T-cell (primary cell): Measurements from ENCODE around the gene PLD4. TPM values are rescaled to one million over a fixed set of nuclear protein-coding genes. Genes with fewer than 3 reads are reported as not detected.

Source experiments
- ATAC-seq, 4 experiments: fragments of 200-7000 bp in 3 of 4; fragments of 150-1000 bp in 1 of 4; cut with Tn5 transposase; replicated peaks in 1 of 4; 1 replicate in 3 of 4; 2 replicates in 1 of 4; pipeline ENCODE4 v1.10.0; 2021; ENCODE audit warnings: moderate library complexity in 3 of 4, mild to moderate bottlenecking in 2 of 4, moderate number of reproducible peaks in 1 of 4
- CTCF ChIA-PET, 2 donors: fragments of 300-600 bp; sonication (Branson Sonifier 250); formaldehyde crosslinking; loops; one replicate each; lab custom pipeline; 2022; ENCODE audit warnings: antibody characterized with exemption in 2 of 2; lab: Charles Lee
- POLR2A ChIA-PET, 2 donors: fragments of 300-600 bp; sonication (Branson Sonifier 250); formaldehyde crosslinking; loops; one replicate each; lab custom pipeline; 2022; ENCODE audit warnings: antibody characterized with exemption in 2 of 2; lab: Charles Lee
- DNase-seq, 35 experiments: peaks; one replicate each; pipeline versions ENCODE4 v3.0.0 to v3.0.0-alpha.2; 2013 to 2023
- H3K27ac ChIP-seq: one replicate; pipeline ENCODE4 v1.5.1; 2013; ENCODE audit warnings: low read length
- H3K27me3 ChIP-seq, 2 experiments: replicated peaks in 1 of 2; 1 replicate in 1 of 2; 2 replicates in 1 of 2; pipeline versions ENCODE4 v1.6.1 to v1.7.0; 2013; ENCODE audit warnings: low read length in 1 of 2, mixed read lengths in 1 of 2; ENCODE audit not compliant: control insufficient read depth in 2 of 2, insufficient read depth in 2 of 2; ENCODE audit errors: extremely low read depth in 1 of 2
- H3K36me3 ChIP-seq, 2 donors: 1 replicate in 1 of 2; 2 replicates in 1 of 2; pipeline versions ENCODE4 v1.6.1 to v1.7.0; 2013; ENCODE audit warnings: low read length in 1 of 2; ENCODE audit not compliant: control insufficient read depth in 2 of 2, insufficient read depth in 1 of 2; ENCODE audit errors: extremely low read depth in 1 of 2
- H3K4me1 ChIP-seq, 2 experiments: 1 replicate in 1 of 2; 2 replicates in 1 of 2; pipeline versions ENCODE4 v1.6.1 to v1.7.0; 2013; ENCODE audit warnings: low read length in 2 of 2, mixed read lengths in 1 of 2; ENCODE audit not compliant: insufficient read depth in 2 of 2, control insufficient read depth in 1 of 2; ENCODE audit errors: extremely low read depth in 1 of 2
- H3K4me3 ChIP-seq, 2 donors: 1 replicate in 1 of 2; 2 replicates in 1 of 2; pipeline versions ENCODE4 v1.5.1 to v1.7.0; 2013; ENCODE audit warnings: mild to moderate bottlenecking in 2 of 2, low read length in 1 of 2, moderate library complexity in 1 of 2; ENCODE audit not compliant: control insufficient read depth in 1 of 2; ENCODE audit errors: extremely low read depth in 1 of 2
- H3K9me3 ChIP-seq: 2 replicates; pipeline ENCODE4 v1.7.0; 2013
- H3K27ac Mint-ChIP-seq, 2 donors: one replicate each; pipeline ENCODE4 v1.8.0; 2020 to 2021; ENCODE audit warnings: mild to moderate bottlenecking in 2 of 2, mixed read lengths in 2 of 2
- H3K27me3 Mint-ChIP-seq, 2 donors: one replicate each; pipeline ENCODE4 v1.8.0; 2021 to 2022; ENCODE audit warnings: mixed read lengths in 2 of 2
- H3K36me3 Mint-ChIP-seq: one replicate; pipeline ENCODE4 v1.8.0; 2021; ENCODE audit warnings: mixed read lengths
- H3K4me1 Mint-ChIP-seq, 3 donors: one replicate each; pipeline ENCODE4 v1.8.0; 2020 to 2022; ENCODE audit warnings: mixed read lengths in 3 of 3, mild to moderate bottlenecking in 1 of 3
- H3K4me3 Mint-ChIP-seq, 3 donors: one replicate each; pipeline ENCODE4 v1.8.0; 2020 to 2022; ENCODE audit warnings: mild to moderate bottlenecking in 3 of 3, mixed read lengths in 3 of 3, moderate library complexity in 3 of 3
- H3K9me3 Mint-ChIP-seq, 3 donors: one replicate each; pipeline ENCODE4 v1.8.0; 2020 to 2022; ENCODE audit warnings: mixed read lengths in 3 of 3
- WGBS: methylation state at CpG from one replicate; pipeline ENCODE4 v1.1.5; 2013; ENCODE audit warnings: missing lambda C conversion rate; ENCODE audit not compliant: insufficient coverage; 5-methylcytosine and 5-hydroxymethylcytosine counted together
- total RNA-seq, 35 experiments: library from RNA in 6 of 35; stranded (reverse) in 6 of 35; fragments of 120-200 nt in 1 of 35; gene quantifications; one replicate each; pipeline versions ENCODE4 v1.2.1 to v1.2.4 and lab custom pipeline; 2013 to 2026

PLD4 gene
- total RNA-seq, 5 donors from 2014 or later (not counting 1 experiment from before 2014, with no cell fraction given), result 0.65 to 4.9 (median 3.9) TPM

GRCh38 chr14:104877806-104878550, 46.7 kb upstream of the PLD4 start:
- Mint-ChIP-seq H3K27me3 (peaks cover 0 to under 1% of the 10 kb centered on the region in 2 donors), H3K4me3 (no peak overlapping the region), H3K27ac (no peak overlapping the region), H3K9me3 (no peaks in the 10 kb centered on the region), H3K4me1 (peaks cover 0 to 3% (median under 1%) of the 10 kb centered on the region in 3 donors), H3K36me3 (peaks cover 5% of the 10 kb centered on the region)
- no peaks in the 10 kb centered on the region for H3K9me3 ChIP-seq
- no peaks in the 10 kb centered on the region for H3K36me3 ChIP-seq
- POLR2A ChIA-PET, result no interaction called here
- H3K27ac ChIP-seq, result no peak overlapping the region
- no peak overlapping the region for H3K4me3 ChIP-seq
- DNase-seq, result no peak
- WGBS, result 79% methylated on average over 26 of the region's 30 CpGs
- H3K4me1 ChIP-seq, result peaks cover 0 to under 1% of the 10 kb centered on the region in 2 experiments
- no peak for ATAC-seq
- CTCF ChIA-PET, result no interaction called here
- H3K27me3 ChIP-seq, result peaks cover 0 to 29% of the 10 kb centered on the region in 2 experiments

- DNase-seq, result no peak
- H3K9me3 ChIP-seq, result no peaks in the 10 kb centered on the region
- 84% methylated on average over 12 of the region's 14 CpGs for WGBS
Observed at GRCh38 chr14:104878582-104878981, 46.1 kb upstream of the PLD4 start.

GRCh38 chr14:104879201-104879982, 45.3 kb upstream of the PLD4 start:
- CTCF ChIA-PET, result no interaction called here
- H3K27ac Mint-ChIP-seq, result no peak overlapping the region
- H3K27ac ChIP-seq, result no peak overlapping the region
- peaks cover 0 to 16% of the 10 kb centered on the region in 2 experiments for H3K27me3 ChIP-seq
- H3K4me1 Mint-ChIP-seq, result no peaks in the 10 kb centered on the region
- H3K4me3 ChIP-seq, result no peak overlapping the region
- WGBS, result 78% methylated on average over 29 of the region's 29 CpGs
- no peaks in the 10 kb centered on the region for H3K9me3 ChIP-seq
- ATAC-seq (no peak), DNase-seq (no peak)
- H3K4me3 Mint-ChIP-seq, result no peak overlapping the region
- H3K9me3 Mint-ChIP-seq, result no peaks in the 10 kb centered on the region
- POLR2A ChIA-PET, result no interaction called here
- no peaks in the 10 kb centered on the region for H3K36me3 ChIP-seq
- H3K27me3 Mint-ChIP-seq, result no peaks in the 10 kb centered on the region
- no peaks in the 10 kb centered on the region for H3K4me1 ChIP-seq
- H3K36me3 Mint-ChIP-seq, result peaks cover 5% of the 10 kb centered on the region

More at GRCh38 chr14:104878582-104878981, 46.1 kb upstream of the PLD4 start:
- Mint-ChIP-seq H3K4me3 (no peak overlapping the region), H3K27ac (no peak overlapping the region), H3K4me1 (no peaks in the 10 kb centered on the region), H3K27me3 (no peaks in the 10 kb centered on the region), H3K9me3 (no peaks in the 10 kb centered on the region), H3K36me3 (peaks cover 5% of the 10 kb centered on the region)
- no peaks in the 10 kb centered on the region for H3K4me1 ChIP-seq
- no peak overlapping the region for H3K4me3 ChIP-seq
- H3K27me3 ChIP-seq, result peaks cover 0 to 23% of the 10 kb centered on the region in 2 experiments
- CTCF ChIA-PET, result no interaction called here
- POLR2A ChIA-PET, result no interaction called here
- H3K36me3 ChIP-seq, result no peaks in the 10 kb centered on the region
- H3K27ac ChIP-seq, result no peak overlapping the region
- ATAC-seq, result no peak

DNA sequence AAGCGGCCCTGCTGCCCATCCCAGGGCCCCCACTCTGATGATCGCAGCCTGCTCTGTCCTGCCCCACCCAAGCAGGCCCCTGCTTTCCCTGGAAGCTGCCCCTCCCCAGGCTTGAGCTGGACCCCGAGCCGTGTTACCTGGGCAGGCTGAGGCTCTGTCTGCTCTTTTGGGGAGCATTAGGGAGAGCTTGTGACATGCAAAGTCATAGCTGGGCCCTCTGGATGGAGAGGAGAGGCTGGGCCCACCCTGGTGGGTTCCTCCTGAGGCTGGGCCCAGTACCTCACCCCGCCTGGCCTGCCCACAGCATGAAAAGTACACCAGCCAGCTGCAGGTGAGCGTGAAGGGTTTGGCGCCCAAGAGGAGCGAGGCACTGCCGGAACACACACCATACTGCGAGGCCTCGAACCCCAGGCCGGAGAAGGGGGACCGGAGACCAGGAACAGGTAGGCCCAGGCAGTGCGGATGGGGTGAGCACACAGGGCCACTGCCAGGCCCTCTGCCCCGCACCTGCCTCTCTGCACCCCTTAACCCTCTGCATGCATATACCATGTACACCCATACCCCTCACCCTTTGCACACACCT, 44.6 kb upstream of the PLD4 start:
- H3K27ac ChIP-seq, result no peak overlapping the region
- CTCF ChIA-PET, result no interaction called here
- no peak for ATAC-seq
- 89% methylated on average over 14 of the region's 15 CpGs for WGBS
- no peak overlapping the region for H3K4me3 ChIP-seq
- no peaks in the 10 kb centered on the region for H3K9me3 ChIP-seq
- POLR2A ChIA-PET, result no interaction called here
- no peaks in the 10 kb centered on the region for H3K9me3 Mint-ChIP-seq
- no peaks in the 10 kb centered on the region for H3K4me1 Mint-ChIP-seq
- H3K27me3 ChIP-seq, result peaks cover 0 to 10% of the 10 kb centered on the region in 2 experiments
- peaks cover 5% of the 10 kb centered on the region for H3K36me3 Mint-ChIP-seq
- no peaks in the 10 kb centered on the region for H3K27me3 Mint-ChIP-seq
- no peak overlapping the region for H3K27ac Mint-ChIP-seq
- no peaks in the 10 kb centered on the region for H3K4me1 ChIP-seq
- no peak for DNase-seq
- H3K4me3 Mint-ChIP-seq, result no peak overlapping the region
- H3K36me3 ChIP-seq, result no peaks in the 10 kb centered on the region

- no peak overlapping the region for H3K27ac Mint-ChIP-seq
- Histone ChIP-seq H3K4me1 (no peaks in the 10 kb centered on the region), H3K27me3 (peaks cover 0 to 4% of the 10 kb centered on the region in 2 experiments), H3K36me3 (no peaks in the 10 kb centered on the region), H3K4me3 (no peak overlapping the region), H3K9me3 (no peaks in the 10 kb centered on the region), H3K27ac (no peak overlapping the region)
- no peaks in the 10 kb centered on the region for H3K27me3 Mint-ChIP-seq
- no peak for DNase-seq
- H3K4me1 Mint-ChIP-seq, result no peaks in the 10 kb centered on the region
- ChIA-PET CTCF (no interaction called here), POLR2A (no interaction called here)
- H3K4me3 Mint-ChIP-seq, result no peak overlapping the region
- peaks cover 5% of the 10 kb centered on the region for H3K36me3 Mint-ChIP-seq
- 71% methylated on average over 6 of the region's 7 CpGs for WGBS
- ATAC-seq, result no peak
- no peaks in the 10 kb centered on the region for H3K9me3 Mint-ChIP-seq
Observed at GRCh38 chr14:104880584-104881210, 44.0 kb upstream of the PLD4 start.

DNA sequence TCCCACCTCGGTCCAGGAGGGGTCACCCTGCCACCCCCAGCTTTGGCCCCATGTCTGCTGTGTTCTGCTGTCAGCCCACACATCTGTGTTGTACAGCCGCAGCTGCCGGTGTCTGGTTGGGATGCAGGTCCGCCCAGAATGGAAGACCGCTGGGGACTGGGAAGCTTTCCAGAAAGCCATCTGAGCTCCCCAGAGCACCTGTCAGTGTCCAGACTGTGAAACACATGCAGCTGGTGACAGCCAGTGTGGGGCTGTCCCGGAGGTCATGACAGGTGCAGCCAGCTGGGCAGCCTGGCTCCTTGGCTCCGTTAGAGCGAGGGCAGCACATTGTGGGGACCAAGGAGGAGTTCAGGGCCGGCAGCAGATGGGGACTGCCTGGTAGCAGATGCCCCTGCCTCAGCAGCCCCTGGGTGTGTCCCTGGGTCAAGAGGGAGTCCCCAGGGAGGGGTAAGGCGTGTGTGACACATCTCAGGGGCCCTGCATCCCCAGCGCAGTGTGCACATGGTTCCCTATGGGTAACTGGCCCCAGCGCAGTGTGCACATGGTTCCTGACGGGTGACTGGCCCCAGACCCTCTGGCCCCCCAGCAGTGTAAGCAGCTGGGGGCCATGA, 43.2 kb upstream of the PLD4 start:
- Histone ChIP-seq H3K27ac (no peak overlapping the region), H3K36me3 (no peaks in the 10 kb centered on the region), H3K4me3 (no peak overlapping the region), H3K27me3 (peaks cover 0 to 3% of the 10 kb centered on the region in 2 experiments), H3K4me1 (no peaks in the 10 kb centered on the region), H3K9me3 (no peaks in the 10 kb centered on the region)
- Mint-ChIP-seq H3K27me3 (no peaks in the 10 kb centered on the region), H3K4me1 (no peaks in the 10 kb centered on the region), H3K4me3 (no peak overlapping the region), H3K27ac (no peak overlapping the region), H3K9me3 (no peaks in the 10 kb centered on the region), H3K36me3 (peaks cover 5% of the 10 kb centered on the region)
- DNase-seq (no peak), ATAC-seq (no peak)
- ChIA-PET POLR2A (no interaction called here), CTCF (no interaction called here)
- WGBS, result 78% methylated on average over 10 of the region's 13 CpGs
